Urinary bladder (tissue), 4 donors: ENCODE measurements around the gene IQSEC1. TPM values are rescaled to one million over a fixed set of nuclear protein-coding genes. Genes with fewer than 3 reads are reported as not detected.
"Not testable (repeated sequence)": the region's sequence is repeated elsewhere in the genome, so short reads cannot be mapped to it uniquely, and the experiment has no call there.

Experiments
- DNase-seq: peaks from one replicate; pipeline ENCODE4 v3.0.0-alpha.2; 2015; ENCODE audit errors: extremely low spot score
- H3K27ac ChIP-seq: one replicate; pipeline ENCODE4 v1.5.1; 2013; ENCODE audit warnings: low read depth, mild to moderate bottlenecking, moderate library complexity
- H3K36me3 ChIP-seq: one replicate; pipeline ENCODE4 v1.6.1; 2013; ENCODE audit warnings: mild to moderate bottlenecking, moderate library complexity; ENCODE audit not compliant: insufficient read depth
- H3K4me1 ChIP-seq: one replicate; pipeline ENCODE4 v1.6.1; 2013; ENCODE audit warnings: mild to moderate bottlenecking, moderate library complexity; ENCODE audit not compliant: insufficient read depth
- H3K4me3 ChIP-seq: one replicate; pipeline ENCODE4 v1.5.1; 2013; ENCODE audit warnings: low read depth, low read length
- WGBS: extraction: QIAGEN DNeasy Blood & Tissue Kit; methylation state at CpG from one replicate; pipeline ENCODE4 v1.1.7; 2013; 5-methylcytosine and 5-hydroxymethylcytosine counted together
- polyA plus RNA-seq: library from polyadenylated mRNA; stranded (reverse); fragments of 200-250 nt; gene quantifications from one replicate; pipeline ENCODE4 v1.2.3, GENCODE V29; 2013
- total RNA-seq: library from RNA; depleted of rRNA; stranded (reverse); fragments of >200 nt; gene quantifications from one replicate; pipeline ENCODE4 v1.2.3, GENCODE V29; 2014
- donor health status: healthy with polysubstance abuse.
- donor health status: healthy.

The IQSEC1 gene
- total and polyA plus RNA-seq, 2 donors: 24.4 to 27.8 TPM

DNA sequence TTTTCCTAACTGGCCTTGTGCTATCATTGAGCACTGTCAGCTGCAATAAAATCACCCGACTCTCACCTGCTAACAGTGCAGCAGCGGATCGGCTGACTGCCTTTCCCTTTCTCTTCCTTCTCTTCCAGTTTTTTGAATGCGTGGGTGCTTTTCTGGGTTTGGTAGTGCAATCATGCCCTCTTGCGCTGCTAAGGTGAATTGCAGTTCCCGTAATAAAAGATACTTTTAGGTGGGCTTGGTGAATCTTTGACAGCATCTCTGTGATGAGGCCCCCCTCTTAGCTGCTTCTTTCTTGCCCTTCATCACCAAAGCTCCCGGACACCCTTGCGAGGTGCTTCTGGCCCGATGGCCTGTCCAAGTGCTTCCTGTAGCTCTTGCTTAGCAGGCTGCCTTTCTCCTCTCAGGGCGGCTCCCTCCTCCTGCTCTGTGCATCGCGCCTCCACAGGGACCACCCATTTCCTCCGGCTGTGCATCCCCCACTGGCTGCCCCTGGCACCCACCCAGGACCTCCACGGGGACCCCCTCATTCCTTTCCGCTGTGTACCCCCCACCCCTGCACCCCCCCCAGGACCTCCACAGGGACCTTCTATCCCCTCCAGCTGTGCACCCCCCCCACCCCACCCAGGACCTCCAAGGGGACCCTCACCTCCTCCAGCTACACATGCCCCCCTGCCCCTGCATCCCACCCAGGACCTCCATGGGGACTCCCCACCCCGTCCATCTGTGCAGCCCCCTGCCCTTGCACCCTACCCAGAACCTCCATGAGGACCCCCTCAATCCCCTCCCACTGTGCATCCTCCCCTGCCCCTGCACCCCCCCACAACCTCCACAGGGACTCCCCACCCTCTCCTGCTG, 181.0 kb downstream of the IQSEC1 start:
- Histone ChIP-seq H3K27ac (no peak overlapping the region), H3K4me3 (no peak overlapping the region), H3K36me3 (no peaks in the 10 kb centered on the region), H3K4me1 (no peaks in the 10 kb centered on the region)
- peak; percentile 45 for DNase-seq
- WGBS: 10% methylated on average over 16 of the region's 16 CpGs

DNA sequence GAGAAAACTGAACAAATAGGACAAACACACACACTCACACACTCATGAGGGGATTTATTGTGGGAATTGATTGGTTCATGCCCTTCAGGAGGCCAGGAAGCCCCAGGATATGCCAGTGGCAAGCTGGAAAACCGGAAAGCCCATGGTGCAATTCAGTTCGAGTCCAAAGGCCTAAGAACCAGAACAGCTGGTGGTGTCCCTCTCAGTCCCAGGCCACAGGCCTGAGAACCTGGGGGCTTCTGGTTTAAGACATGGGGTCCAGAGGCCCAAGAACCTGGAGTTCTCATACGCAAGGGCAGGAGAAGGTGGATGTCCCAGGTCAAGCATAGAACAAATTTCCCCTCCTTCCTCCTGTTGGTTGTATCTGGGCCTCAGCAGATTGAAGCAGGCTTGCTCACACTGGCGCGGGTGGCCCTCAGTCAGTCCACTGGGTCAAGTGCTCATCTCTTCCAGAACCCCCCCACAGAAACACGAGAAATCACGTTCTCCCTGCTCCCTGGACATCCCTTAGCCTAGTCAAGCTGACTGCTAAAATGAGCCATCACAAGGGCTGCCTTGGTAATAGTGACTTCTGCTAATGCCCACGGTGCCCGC, 181.7 kb downstream of the IQSEC1 start:
- Histone ChIP-seq H3K4me1 (no peaks in the 10 kb centered on the region), H3K4me3 (no peak overlapping the region), H3K27ac (no peak overlapping the region), H3K36me3 (no peaks in the 10 kb centered on the region)
- DNase-seq: no peak
- WGBS: 56% methylated on average over 9 of the region's 9 CpGs

DNA sequence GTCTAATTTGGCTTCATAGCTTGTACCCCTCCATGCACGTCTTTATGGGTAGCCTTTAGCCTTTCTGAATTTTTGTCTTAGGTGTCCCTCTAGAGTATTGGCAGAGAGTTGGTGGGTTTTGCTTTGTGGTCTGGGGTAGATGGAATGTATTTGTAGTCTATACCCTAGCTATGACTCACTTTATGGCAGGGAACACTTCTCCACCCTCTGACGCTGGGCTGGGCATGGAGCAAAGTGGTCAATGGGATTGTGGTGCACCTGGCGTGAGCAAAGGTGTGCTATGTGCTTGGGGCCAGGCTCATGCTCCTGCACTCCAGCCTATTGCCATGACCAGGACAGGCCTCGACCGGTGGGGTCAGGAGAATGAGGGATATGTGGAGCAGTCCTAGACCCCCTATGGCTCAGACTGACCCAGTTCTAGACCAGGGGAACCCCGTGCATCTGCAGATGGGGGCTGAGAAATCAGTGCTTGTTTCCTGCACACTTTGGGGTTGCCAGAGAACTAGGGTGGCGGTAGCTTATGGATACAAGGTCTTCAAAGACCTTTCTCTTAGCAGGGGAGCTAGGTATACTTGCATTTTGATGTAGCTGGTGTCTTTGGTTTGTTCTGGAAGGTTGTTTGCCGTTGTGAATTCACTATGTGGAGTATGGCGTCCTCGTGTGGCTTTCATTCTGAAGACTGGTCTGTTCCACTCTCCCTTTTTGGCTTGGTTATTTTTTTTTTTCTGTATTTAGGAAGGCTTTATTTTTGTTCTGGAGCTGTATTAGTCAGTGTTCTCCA, 182.4 kb downstream of the IQSEC1 start:
- H3K4me3 ChIP-seq: no peak overlapping the region
- DNase-seq: no peak
- no peaks in the 10 kb centered on the region for H3K4me1 ChIP-seq
- no peak overlapping the region for H3K27ac ChIP-seq
- 91% methylated on average over 10 of the region's 10 CpGs for whole genome bisulfite sequencing
- no peaks in the 10 kb centered on the region for H3K36me3 ChIP-seq

DNA sequence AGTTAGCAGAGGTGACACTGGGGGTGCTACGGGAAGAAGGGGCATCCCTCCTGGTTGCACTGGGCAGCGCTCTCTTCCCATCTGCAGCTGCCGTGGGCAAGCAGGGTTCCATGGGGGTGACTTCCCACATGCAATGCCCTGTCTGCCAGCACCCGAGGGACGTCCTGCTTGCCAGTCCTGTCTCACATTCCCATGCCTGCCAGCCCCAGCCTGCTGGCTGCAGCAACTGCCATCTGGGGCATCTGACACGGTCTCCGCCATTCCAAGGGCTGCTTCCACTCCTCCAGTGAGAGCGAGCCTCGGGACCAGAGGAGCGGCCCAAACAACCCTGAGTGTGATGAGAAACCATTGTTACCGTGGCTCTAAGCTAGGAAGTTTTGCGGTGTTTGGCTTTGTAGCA, 186.5 kb downstream of the IQSEC1 start:
- Histone ChIP-seq H3K4me1 (no peaks in the 10 kb centered on the region), H3K27ac (no peak overlapping the region), H3K36me3 (no peaks in the 10 kb centered on the region), H3K4me3 (no peak overlapping the region)
- no peak for DNase-seq
- WGBS: 82% methylated on average over 12 of the region's 12 CpGs

GRCh38 chr3:12886106-12886679, 187.0 kb downstream of the IQSEC1 start:
- Histone ChIP-seq H3K4me3 (no peak overlapping the region), H3K4me1 (no peaks in the 10 kb centered on the region), H3K36me3 (no peaks in the 10 kb centered on the region), H3K27ac (no peak overlapping the region)
- no peak for DNase-seq
- 83% methylated on average over 10 of the region's 10 CpGs for WGBS

DNA sequence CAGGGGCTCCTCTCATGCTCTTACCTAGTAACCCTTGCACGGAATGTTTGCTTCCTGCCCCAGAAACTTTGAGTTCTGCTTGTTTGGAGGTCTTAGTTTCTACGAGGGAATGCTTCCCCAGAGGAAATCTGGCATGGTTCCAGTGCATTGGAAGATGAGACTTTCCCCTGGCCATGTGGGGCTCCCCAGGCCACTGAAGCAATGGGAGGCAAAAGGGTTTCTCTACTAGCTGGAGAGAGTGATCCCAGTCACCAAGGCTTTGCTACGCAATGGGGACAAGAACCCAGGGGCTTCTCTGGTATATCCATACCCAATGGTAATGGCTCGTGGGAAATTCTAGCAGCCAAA, 187.7 kb downstream of the IQSEC1 start:
- no peaks in the 10 kb centered on the region for H3K36me3 ChIP-seq
- WGBS: 75% methylated on average over 4 of the region's 4 CpGs
- no peak for DNase-seq
- no peak overlapping the region for H3K27ac ChIP-seq
- H3K4me3 ChIP-seq: no peak overlapping the region
- H3K4me1 ChIP-seq: no peaks in the 10 kb centered on the region

DNA sequence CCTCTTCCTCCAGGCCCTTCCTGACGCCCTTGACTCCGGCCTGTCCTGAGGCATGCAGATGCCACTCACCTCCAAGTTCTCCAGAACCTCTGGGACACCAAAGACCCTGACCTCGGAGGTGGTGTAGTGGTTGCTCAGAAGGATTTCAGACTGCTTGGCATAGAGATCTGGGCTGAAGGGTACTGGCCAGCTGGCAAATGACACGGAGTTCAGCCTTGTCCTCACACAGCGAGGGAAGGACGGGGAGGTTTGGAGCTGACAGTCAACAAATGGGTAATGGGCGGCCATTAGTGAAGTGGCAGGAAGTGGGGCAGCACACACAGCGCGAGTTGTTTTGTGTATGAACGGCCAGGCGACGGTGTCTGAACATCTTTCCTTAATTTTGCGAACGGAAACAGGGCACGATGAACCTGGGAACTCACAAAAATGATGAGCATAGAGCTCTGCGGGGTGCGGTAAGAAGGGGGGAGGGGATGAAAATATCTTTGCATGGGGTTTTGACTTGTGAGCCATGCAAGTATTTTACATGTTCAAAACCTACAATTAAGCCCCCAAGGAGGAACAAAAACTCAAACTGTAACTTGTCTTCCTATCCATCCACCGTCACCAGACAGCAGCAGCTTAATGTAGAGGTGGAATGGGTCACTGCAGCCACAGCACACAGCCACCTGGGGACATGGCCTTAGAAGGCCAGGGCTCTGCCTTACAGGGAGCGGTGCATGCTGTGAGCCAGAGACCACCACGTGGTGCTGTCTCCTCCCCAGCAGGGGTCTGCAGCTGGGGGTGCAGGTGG, 188.2 kb downstream of the IQSEC1 start:
- WGBS: 90% methylated on average over 20 of the region's 20 CpGs
- Histone ChIP-seq H3K4me1 (no peaks in the 10 kb centered on the region), H3K4me3 (no peak overlapping the region), H3K36me3 (no peaks in the 10 kb centered on the region), H3K27ac (no peak overlapping the region)
- DNase-seq: no peak

GRCh38 chr3:12884186-12884680, 189.0 kb downstream of the IQSEC1 start:
- Histone ChIP-seq H3K4me3 (no peak overlapping the region), H3K4me1 (no peaks in the 10 kb centered on the region), H3K36me3 (no peaks in the 10 kb centered on the region), H3K27ac (no peak overlapping the region)
- no peak for DNase-seq
- WGBS: 67% methylated on average over 15 of the region's 15 CpGs

DNA sequence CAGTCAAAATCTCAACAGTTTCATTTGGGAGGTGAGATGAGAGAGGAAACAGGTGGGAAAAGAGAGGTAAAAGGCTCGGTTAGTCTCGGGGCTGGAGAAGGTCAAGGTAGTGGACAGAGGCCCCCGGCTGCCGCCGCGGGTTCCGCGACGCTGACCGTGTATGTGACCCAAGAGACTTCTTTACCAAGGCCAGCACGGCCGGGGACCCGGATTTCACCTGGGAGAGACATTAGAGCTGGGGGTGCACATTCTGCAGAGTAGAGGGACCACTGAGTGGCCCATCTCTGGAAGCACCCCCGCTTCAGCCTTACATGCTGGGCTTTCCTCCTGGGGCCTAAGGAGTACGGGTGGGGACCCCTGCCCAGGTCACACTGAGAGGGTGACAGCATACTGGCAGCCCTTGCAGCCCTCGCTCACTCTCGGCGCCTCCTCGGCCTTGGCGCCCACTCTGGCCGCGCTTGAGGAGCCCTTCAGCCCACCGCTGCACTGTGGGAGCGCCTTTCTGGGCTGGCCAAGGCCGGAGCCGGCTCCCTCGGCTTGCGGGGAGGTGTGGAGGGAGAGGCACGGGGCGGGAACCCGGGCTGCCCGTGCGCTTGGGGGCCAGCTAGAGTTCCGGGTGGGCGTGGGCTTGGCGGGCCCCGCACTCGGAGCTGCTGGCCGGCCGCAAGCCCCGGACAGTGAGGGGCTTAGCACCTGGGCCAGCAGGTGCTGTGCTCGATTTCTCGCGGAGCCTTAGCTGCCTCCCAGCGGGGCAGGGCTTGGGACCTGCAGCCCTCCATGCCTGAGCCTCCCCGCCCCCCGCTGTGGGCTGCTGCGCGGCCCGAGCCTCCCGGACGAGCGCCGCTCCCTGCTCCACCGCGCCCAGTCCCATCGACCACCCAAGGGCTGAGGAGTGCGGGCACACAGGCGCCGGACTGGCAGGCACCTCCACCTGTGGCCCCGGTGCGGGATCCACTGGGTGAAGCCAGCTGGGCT, 190.6 kb downstream of the IQSEC1 start:
- 96% methylated on average over 62 of the region's 62 CpGs for WGBS
- no peaks in the 10 kb centered on the region for H3K36me3 ChIP-seq
- H3K4me1 ChIP-seq: no peaks in the 10 kb centered on the region
- DNase-seq: no peak
- H3K4me3 ChIP-seq: no peak overlapping the region
- H3K27ac ChIP-seq: no peak overlapping the region

DNA sequence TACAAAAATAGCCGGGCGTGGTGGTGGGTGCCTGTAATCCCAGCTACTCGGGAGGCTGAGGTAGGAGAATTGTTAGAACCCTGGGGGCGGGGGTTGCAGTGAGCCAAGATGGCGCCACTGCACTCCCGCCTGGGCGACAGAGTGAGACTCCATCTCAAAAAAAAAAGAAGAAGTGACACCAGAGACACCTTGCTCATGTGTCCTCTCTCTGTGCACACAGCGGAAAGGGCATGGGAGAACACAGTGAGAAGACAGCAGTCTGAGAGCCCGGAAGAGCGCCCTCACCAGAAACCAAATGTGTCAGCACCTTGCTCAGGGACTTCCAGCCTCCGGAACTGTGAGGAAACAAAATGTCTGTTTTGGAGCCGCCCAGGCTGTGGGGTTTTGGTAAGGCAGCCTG, 191.4 kb downstream of the IQSEC1 start:
- H3K4me3 ChIP-seq, H3K27ac ChIP-seq, DNase-seq, H3K4me1 ChIP-seq, H3K36me3 ChIP-seq: not testable (repeated sequence)
- 94% methylated on average over 12 of the region's 12 CpGs for WGBS

- Histone ChIP-seq H3K4me3 (no peak overlapping the region), H3K4me1 (no peaks in the 10 kb centered on the region), H3K27ac (no peak overlapping the region), H3K36me3 (no peaks in the 10 kb centered on the region)
- no peak for DNase-seq
- WGBS: 90% methylated on average over 5 of the region's 5 CpGs
Measured at GRCh38 chr3:12879191-12879815, 193.9 kb downstream of the IQSEC1 start.

DNA sequence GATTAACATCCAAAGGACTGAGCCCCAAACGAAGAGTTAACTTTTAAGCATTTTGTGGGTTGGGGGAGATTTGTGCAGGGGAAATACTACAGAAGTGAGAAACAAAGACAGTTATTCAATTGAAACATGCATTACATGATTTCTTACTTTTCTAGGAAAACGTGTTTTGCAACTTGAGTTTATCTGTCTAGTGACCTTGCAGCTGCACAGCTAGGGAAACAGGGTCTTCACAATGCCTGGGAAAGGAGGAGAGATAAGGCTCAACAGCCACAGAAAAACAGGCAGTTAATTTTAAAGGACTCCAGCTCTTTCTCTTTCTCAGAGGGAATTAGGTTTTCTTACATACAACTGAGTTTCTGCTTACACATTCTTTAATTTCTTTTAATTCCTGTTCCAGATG, 194.5 kb downstream of the IQSEC1 start:
- H3K4me1 ChIP-seq, DNase-seq, H3K27ac ChIP-seq, H3K4me3 ChIP-seq, H3K36me3 ChIP-seq: not testable (repeated sequence)
- 59% methylated on average over 2 of the region's 2 CpGs for WGBS
